PC-9 (cell line): ENCODE data around the gene ZNF598. TPM values are rescaled to one million over a fixed set of nuclear protein-coding genes. Genes with fewer than 3 reads are reported as not detected.

Experiments used
- BruUV-seq: library from RNA; stranded (reverse); fragments of 400-500 nt; replicated peaks from 2 replicates; lab custom pipeline; 2021; lab: Mats Ljungman, UMichigan
- CTCF ChIA-PET: fragments of 300-600 bp; sonication (Branson Sonifier 250); formaldehyde crosslinking; loops from one replicate; lab custom pipeline; 2022; ENCODE audit warnings: antibody characterized with exemption; lab: Charles Lee
- POLR2A ChIA-PET: fragments of 300-600 bp; sonication (Branson Sonifier 250); formaldehyde crosslinking; loops from one replicate; lab custom pipeline; 2022; ENCODE audit warnings: antibody characterized with exemption; ENCODE audit not compliant: unreplicated experiment; lab: Charles Lee
- DNase-seq, 2 experiments: peaks; one replicate each; pipeline versions ENCODE4 v3.0.0 to v3.0.0-alpha.2; 2015 to 2022; ENCODE audit warnings: mixed read lengths in 1 of 2
- H2AFZ ChIP-seq: fragments of 200-600 bp; sonication (generic); 2 replicates; pipeline ENCODE4 v1.8.1; 2017; ENCODE audit warnings: antibody characterized with exemption
- H3F3A ChIP-seq: fragments of 200-600 bp; sonication (generic); 2 replicates; pipeline ENCODE4 v1.8.1; 2017; ENCODE audit warnings: antibody characterized with exemption, mild to moderate bottlenecking, low read depth; ENCODE audit not compliant: insufficient read depth
- H3K27ac ChIP-seq: fragments of 200-600 bp; sonication (generic); 2 replicates; pipeline ENCODE4 v1.6.1; 2016; ENCODE audit warnings: mixed run types
- H3K27me3 ChIP-seq: fragments of 200-600 bp; sonication (generic); 2 replicates; pipeline ENCODE4 v1.6.1; 2016; ENCODE audit warnings: low read depth, mixed run types; ENCODE audit not compliant: insufficient read depth
- H3K36me3 ChIP-seq: fragments of 200-600 bp; sonication (generic); 2 replicates; pipeline ENCODE4 v1.6.1; 2016; ENCODE audit warnings: low read depth, mixed run types
- H3K4me1 ChIP-seq: fragments of 200-600 bp; sonication (generic); replicated peaks from 2 replicates; pipeline ENCODE4 v1.6.1; 2016; ENCODE audit warnings: mixed run types; ENCODE audit not compliant: insufficient read depth
- H3K4me2 ChIP-seq: fragments of 200-600 bp; sonication (generic); 2 replicates; pipeline ENCODE4 v1.6.1; 2017; ENCODE audit warnings: mixed run types
- H3K4me3 ChIP-seq: fragments of 200-600 bp; sonication (generic); 2 replicates; pipeline ENCODE4 v1.6.1; 2016; ENCODE audit warnings: mixed run types
- H3K79me2 ChIP-seq: fragments of 200-600 bp; sonication (generic); 2 replicates; pipeline ENCODE4 v1.6.1; 2017; ENCODE audit warnings: low read depth, mixed run types
- H3K9me2 ChIP-seq: fragments of 200-600 bp; sonication (generic); 2 replicates; pipeline ENCODE4 v1.8.1; 2017; ENCODE audit warnings: mild to moderate bottlenecking; ENCODE audit not compliant: insufficient read depth
- H3K9me3 ChIP-seq: fragments of 200-600 bp; sonication (generic); 2 replicates; pipeline ENCODE4 v1.8.1; 2016; ENCODE audit warnings: low read depth; ENCODE audit not compliant: insufficient read depth
- H4K20me1 ChIP-seq: fragments of 200-600 bp; sonication (generic); 2 replicates; pipeline ENCODE4 v1.8.1; 2017; ENCODE audit not compliant: insufficient read depth
- EZH2 ChIP-seq: fragments of 200-600 bp; sonication (generic); IDR thresholded peaks from 2 replicates; pipeline ENCODE4 v1.8.0; 2017; ENCODE audit warnings: antibody characterized with exemption, low read depth
- intact Hi-C: fragments of 100-400 bp; cut with micrococcal nuclease; formaldehyde crosslinking; loops from one replicate; pipeline ENCODE4 v1.10.0; 2022; ENCODE audit not compliant: unreplicated experiment
- total RNA-seq: library from RNA; stranded (reverse); gene quantifications from 2 replicates; pipeline ENCODE4 v1.2.3, GENCODE V29; 2021
- TF ChIP-seq, protein P1 (sequence below): fragments of 200-600 bp; sonication (generic); conservative IDR thresholded peaks from 2 replicates; pipeline ENCODE4 v1.6.1; 2017; ENCODE audit warnings: mixed run types, antibody characterized with exemption, mild to moderate bottlenecking, moderate library complexity

Gene ZNF598
- total RNA-seq, 1 experiment from 2014 or later, result 72.5 TPM

DNA sequence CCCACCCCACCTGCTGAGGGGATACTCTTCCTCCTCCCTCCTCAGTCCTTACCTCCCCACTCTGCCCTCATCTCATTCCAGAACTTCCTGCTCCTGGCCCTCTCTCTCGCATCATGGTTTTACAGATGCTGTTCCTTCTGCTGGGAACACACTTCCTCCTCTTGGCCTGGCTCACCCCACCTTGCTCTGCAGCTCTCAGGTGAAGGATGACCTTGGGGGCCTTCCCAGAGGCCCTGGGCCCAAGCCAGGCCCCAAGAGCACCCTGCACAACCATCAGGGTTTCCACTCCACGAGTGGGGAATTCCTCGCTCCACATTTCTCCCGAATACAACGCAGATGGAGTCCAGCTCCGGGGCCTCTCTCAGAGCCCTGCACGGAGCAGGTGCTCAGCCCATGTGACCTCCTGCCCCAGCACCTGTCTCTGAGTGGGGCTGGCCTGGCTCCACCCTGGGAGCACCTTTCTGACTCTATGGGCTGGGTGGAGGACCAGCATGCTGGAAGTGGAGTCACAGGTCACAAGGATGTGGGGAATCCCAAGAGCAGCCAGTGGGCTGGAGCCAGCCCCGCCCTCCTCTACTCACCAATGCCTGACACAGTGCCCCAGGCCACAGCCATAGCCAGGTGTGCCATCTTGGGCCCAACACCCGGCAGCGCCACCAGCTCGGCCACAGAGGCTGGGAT lies 33.5 kb upstream of the ZNF598 start:
- Histone ChIP-seq H3K27me3 (no peaks in the 10 kb centered on the region), H3K4me1 (peaks cover 53% of the 10 kb centered on the region), H3K4me3 (no peak overlapping the region), H3K27ac (no peak overlapping the region), H3K36me3 (no peaks in the 10 kb centered on the region), H3K4me2 (peak overlapping the region; percentile 42; the same call in 1 of the 2 replicates), H2AFZ (no peak overlapping the region), H3K9me2 (no peaks in the 10 kb centered on the region), H3F3A (peaks cover 38% of the 10 kb centered on the region), H3K9me3 (no peaks in the 10 kb centered on the region), H3K79me2 (peaks cover 10% of the 10 kb centered on the region), H4K20me1 (no peaks in the 10 kb centered on the region)
- peak in 1 of 2 experiments; percentile 79 for DNase-seq
- CTCF ChIA-PET, result interaction anchor here (0.6 kb wide), 1 partner anchor 97 kb away, joined by 4 read pairs; no protein-coding TSS in a partner anchor
- intact Hi-C loops, result loop anchor here (1.0 to 10.0 kb wide), 3 partner anchors 8 to 562 kb away; no protein-coding TSS in a partner anchor
- POLR2A ChIA-PET, result interaction anchor here (0.5 to 0.6 kb wide), 2 partner anchors 35 to 64 kb away, joined by 3 read pairs; no protein-coding TSS in a partner anchor
- no TSS peak for BruUV-seq
- TF ChIP-seq, protein P1, sequence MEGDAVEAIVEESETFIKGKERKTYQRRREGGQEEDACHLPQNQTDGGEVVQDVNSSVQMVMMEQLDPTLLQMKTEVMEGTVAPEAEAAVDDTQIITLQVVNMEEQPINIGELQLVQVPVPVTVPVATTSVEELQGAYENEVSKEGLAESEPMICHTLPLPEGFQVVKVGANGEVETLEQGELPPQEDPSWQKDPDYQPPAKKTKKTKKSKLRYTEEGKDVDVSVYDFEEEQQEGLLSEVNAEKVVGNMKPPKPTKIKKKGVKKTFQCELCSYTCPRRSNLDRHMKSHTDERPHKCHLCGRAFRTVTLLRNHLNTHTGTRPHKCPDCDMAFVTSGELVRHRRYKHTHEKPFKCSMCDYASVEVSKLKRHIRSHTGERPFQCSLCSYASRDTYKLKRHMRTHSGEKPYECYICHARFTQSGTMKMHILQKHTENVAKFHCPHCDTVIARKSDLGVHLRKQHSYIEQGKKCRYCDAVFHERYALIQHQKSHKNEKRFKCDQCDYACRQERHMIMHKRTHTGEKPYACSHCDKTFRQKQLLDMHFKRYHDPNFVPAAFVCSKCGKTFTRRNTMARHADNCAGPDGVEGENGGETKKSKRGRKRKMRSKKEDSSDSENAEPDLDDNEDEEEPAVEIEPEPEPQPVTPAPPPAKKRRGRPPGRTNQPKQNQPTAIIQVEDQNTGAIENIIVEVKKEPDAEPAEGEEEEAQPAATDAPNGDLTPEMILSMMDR, result no peak
- no peak for TF ChIP-seq EZH2

- Histone ChIP-seq H3K27ac (peak overlapping the region; percentile 95), H3K9me3 (no peaks in the 10 kb centered on the region), H3K4me3 (no peak overlapping the region), H3K79me2 (peaks cover 9% of the 10 kb centered on the region), H2AFZ (no peak overlapping the region), H4K20me1 (no peaks in the 10 kb centered on the region), H3F3A (peaks cover 38% of the 10 kb centered on the region), H3K27me3 (no peaks in the 10 kb centered on the region), H3K4me1 (peaks cover 53% of the 10 kb centered on the region), H3K4me2 (peak overlapping the region; percentile 71), H3K9me2 (no peaks in the 10 kb centered on the region), H3K36me3 (no peaks in the 10 kb centered on the region)
- DNase-seq, result peak in 1 of 2 experiments; percentile 65
- no TSS peak for BruUV-seq
- ChIA-PET POLR2A (interaction anchor here (0.5 to 0.6 kb wide), 2 partner anchors 71 to 1678 kb away, joined by 3 to 8 read pairs; no protein-coding TSS in a partner anchor), CTCF (no interaction called here)
- no peak for TF ChIP-seq EZH2
- TF ChIP-seq, protein P1, result no peak
- intact Hi-C loops, result loop anchor here (10.0 kb wide), 1 partner anchor 562 kb away; no protein-coding TSS in a partner anchor
Observed at GRCh38 chr16:2042171-2042985, 32.8 kb upstream of the ZNF598 start.
